T-helper 22 cell (primary cell): ENCODE results near the gene RNGTT.
"Not testable (repeated sequence)": the region's sequence is repeated elsewhere in the genome, so short reads cannot be mapped to it uniquely, and the experiment has no call there.

Experiments used
- DNase-seq: peaks from one replicate; pipeline ENCODE4 v3.0.0-alpha.2; 2020; ENCODE audit warnings: low read depth

Gene RNGTT

GRCh38 chr6:88970301-88970700, 6.9 kb upstream of the RNGTT start:
- DNase-seq: no peak

GRCh38 chr6:88969255-88969654, 5.8 kb upstream of the RNGTT start:
- DNase-seq: not testable (repeated sequence)

- no peak for DNase-seq
These were observed 4.5 kb upstream of the RNGTT start for GRCh38 chr6:88967891-88968290.

- no peak for DNase-seq
These were observed 2.3 kb upstream of the RNGTT start for GRCh38 chr6:88965691-88966090.

- DNase-seq: no peak
These were observed 1.1 kb upstream of the RNGTT start for GRCh38 chr6:88964509-88964908.

GRCh38 chr6:88958842-88959241, 4.6 kb downstream of the RNGTT start:
- no peak for DNase-seq

GRCh38 chr6:88953550-88954386, 9.7 kb downstream of the RNGTT start:
- no peak for DNase-seq

- DNase-seq: no peak
These were observed 11.2 kb downstream of the RNGTT start for GRCh38 chr6:88952065-88952704.

- DNase-seq: no peak
These were observed 17.9 kb downstream of the RNGTT start for GRCh38 chr6:88945415-88946008.

- DNase-seq: no peak
These were observed 29.9 kb downstream of the RNGTT start for GRCh38 chr6:88933521-88933920.

GRCh38 chr6:88932019-88932418, 31.4 kb downstream of the RNGTT start:
- DNase-seq: not testable (repeated sequence)

GRCh38 chr6:88922775-88923548, 40.5 kb downstream of the RNGTT start:
- DNase-seq: no peak

GRCh38 chr6:88921734-88922133, 41.7 kb downstream of the RNGTT start:
- no peak for DNase-seq

GRCh38 chr6:88920774-88921733, 42.4 kb downstream of the RNGTT start:
- no peak for DNase-seq

GRCh38 chr6:88920088-88920487, 43.3 kb downstream of the RNGTT start:
- DNase-seq: no peak

- DNase-seq: no peak
These were observed 44.4 kb downstream of the RNGTT start for GRCh38 chr6:88919032-88919431.

GRCh38 chr6:88916615-88917208, 46.7 kb downstream of the RNGTT start:
- DNase-seq: no peak

GRCh38 chr6:88914895-88915598, 48.4 kb downstream of the RNGTT start:
- no peak for DNase-seq

- DNase-seq: no peak
These were observed 49.2 kb downstream of the RNGTT start for GRCh38 chr6:88914180-88914579.

- no peak for DNase-seq
These were observed 49.9 kb downstream of the RNGTT start for GRCh38 chr6:88913471-88913870.
